NK-92 (cell line): ENCODE measurements around the gene ZSCAN29.
"Not testable (repeated sequence)": the region's sequence is repeated elsewhere in the genome, so short reads cannot be mapped to it uniquely, and the experiment has no call there.

Experiments used
- DNase-seq: peaks from one replicate; lab custom pipeline; 2025; ENCODE audit not compliant: unreplicated experiment; lab: John Stamatoyannopoulos, UW

The ZSCAN29 gene

DNA sequence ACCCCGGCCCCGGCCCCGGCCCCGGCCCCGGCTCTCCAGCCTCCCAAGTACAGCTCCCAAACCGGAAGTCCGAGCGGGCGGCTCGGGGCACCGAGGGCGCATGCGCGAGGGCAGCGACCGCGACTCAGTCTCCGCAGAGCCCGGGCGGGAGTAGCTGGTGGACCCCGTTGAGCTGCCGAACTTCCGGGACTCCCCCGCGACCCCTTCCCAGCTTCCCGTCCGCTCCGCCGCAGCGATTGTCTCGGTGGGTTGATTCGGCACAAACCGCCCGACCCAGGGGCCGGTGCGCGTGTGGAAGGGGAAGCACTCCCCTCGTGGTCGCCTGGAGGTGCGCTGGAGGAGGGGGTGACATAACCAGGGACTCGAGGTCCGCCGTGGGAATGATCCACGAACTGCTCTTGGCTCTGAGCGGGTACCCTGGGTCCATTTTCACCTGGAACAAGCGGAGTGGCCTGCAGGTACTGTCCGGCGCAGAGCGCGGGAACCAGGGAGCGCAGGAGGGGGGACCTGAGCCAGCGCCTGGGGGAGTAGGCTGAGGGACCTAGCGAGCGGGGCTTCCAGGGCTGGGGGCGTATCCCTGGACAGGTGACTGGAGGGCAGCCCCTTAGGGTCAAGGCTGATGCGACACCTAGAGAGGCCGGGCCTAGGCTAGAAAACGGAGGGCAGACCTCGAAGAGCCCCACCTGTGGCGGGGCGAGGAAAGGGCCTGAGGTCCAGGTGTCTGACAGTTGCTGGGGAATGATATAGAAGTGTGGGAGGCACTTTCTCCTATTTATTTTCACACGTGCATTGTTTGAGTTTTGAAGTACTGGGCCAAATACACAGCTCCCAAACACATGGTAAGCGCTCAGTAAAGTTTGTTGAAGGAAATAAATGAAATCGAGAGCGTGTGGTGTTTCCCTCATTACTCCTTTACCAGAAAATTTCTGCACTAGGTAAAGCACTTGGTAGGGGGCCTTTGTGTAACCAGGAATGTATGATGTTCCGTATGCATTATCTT, at the start of gene ZSCAN29, which contains the start of gene TUBGCP4:
Gene ZSCAN29 (minus strand): TSS at position 69 of the 1,000 bp plus-strand sequence. CDS start 1,130 bp downstream, outside the sequence.
Gene TUBGCP4 (plus strand): TSS at position 127 of the 1,000 bp plus-strand sequence. CDS start 254 bp downstream, at position 381.
- peak; percentile 37 for DNase-seq

DNA sequence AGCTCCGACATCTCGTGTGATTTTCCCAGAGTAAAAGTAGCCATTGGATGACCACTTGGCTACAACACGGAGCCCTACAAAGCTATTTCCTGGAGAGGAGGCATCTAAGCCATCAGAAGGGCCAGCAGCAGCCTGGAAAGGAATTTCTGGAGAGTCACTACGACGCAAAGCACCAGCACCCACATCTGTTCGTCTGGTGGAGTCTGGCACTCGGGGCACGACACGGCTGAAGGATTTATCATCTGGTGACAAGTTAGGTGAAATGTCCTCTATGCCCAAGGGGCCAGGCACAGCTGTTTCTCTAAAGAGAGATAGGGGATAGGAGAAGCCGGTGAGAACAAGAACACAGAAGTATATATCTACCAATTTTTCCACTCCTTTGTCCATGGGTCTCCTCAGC, 49.6 kb upstream of the ZSCAN29 start:
- DNase-seq = no peak

DNA sequence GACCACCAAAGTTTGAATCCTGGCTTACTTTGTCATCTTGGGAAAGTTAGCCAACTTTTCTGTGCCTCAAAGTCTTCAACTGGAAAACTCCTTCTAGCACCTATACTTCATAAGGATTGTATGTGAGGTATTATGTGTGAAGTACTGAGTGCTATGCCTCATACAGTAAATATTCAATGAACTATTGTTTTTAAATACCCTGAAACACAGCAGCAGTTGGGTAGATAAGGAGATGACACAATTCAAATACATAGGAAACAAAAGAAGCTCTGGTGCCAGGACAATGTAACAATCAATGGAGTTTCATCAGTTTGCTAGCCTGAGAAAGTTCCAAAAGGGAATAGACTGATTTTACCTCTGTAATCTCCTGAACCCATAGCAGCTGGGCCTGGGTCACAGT, 43.4 kb upstream of the ZSCAN29 start:
- DNase-seq = no peak

DNA sequence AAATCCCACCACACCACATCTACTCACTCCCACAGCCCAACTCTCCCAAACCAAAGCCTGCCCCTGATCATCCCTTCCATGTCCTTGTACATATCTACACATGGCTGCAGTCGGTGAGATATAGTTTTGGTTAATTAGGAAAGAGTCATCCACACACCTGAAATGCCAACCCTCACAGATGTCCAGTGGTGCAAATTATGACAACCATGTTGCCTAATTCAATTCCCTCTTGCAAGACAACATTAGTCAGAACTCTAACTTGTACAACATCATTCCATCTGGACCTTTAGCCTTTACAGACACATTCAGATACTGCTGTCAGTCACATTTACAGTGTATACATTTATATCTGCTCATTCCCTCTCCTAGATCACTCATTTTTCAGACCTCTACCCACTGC, 41.3 kb upstream of the ZSCAN29 start:
- no peak for DNase-seq

DNA sequence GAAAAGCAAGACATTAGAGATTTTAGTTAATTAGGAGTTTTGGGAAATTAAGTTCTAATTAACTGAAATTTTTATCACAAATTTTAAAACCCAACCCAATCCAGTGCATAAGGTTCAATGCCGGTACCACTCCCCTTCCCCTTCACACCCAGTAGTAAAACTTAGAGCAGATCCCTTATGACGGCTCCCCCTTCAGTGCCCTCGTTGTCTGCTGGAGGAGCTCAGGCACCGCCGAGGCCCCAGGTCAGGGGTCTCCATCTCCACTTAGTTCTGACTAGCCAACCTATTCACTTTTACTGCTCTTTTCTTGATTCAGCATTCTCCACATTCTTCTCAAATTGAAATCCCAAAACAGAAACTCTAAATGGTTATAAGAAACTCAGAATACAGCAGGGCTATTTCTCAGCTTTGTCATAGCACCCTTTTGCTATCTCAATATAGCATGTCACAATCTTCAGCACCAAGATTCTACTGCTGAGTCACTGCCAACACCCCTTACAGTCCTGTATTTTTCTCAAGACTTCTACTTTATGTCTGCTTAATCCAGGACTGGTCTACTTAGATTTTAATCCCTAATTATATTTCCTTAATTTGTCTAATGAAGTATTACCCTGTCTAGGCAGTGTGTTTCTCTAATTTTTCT, 39.9 kb upstream of the ZSCAN29 start:
- DNase-seq = no peak

DNA sequence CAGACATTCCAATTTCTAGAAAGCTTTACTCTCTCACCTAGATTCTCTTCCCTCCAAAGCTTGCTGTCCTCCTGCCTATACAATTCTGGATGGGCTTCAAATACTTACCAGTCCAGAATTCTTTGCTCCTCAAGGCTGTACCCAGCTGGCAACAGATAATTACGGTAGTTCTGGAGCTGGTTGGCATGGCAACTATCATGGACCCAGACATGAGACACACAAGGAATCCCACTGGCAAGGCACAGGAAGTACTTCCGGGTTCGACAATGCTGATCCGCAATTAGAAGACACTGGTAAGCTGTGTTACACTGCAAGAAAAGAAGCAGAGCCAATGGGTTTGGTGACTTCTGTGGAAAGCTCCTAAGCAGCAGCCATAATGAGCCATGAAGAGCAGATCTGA, 37.9 kb upstream of the ZSCAN29 start:
- DNase-seq = no peak

DNA sequence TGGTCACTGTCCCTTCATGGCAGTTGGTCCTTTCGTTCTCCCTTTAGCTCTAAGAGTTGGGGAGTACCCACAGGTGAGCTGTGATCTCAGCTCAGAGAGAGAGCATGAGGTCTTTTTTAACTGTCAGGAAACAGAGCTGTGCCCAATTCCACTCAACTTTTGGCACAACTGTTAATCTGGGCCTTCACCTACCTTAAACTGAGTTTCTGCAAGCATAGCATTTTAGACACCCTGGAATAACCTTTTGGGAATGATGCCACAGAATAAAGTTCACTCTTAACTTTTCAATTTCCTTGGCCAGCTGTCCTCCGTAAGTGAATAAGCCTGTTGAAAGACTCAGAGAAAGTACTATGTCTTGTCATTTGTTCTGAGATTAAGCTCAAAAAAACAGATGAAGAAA, 36.0 kb upstream of the ZSCAN29 start:
- DNase-seq = no peak

DNA sequence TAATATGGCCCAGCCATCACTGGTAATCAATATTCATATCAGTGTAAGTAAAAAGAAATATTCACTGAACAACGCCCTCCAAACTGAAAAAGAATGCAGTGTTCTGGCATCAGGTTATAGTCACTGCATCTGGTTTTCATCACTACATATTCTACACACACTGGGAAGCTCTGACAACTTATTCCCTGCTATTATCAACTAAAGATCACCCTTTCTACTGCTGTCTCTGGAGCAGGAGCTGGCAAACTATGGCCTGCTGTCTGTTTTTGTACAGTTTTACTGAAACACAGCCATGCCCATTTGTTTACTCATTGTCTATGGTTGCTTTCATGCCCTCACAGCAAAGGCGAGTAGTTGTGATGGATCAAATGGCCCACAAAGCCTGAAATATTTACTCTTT, 35.3 kb upstream of the ZSCAN29 start:
- no peak for DNase-seq

DNA sequence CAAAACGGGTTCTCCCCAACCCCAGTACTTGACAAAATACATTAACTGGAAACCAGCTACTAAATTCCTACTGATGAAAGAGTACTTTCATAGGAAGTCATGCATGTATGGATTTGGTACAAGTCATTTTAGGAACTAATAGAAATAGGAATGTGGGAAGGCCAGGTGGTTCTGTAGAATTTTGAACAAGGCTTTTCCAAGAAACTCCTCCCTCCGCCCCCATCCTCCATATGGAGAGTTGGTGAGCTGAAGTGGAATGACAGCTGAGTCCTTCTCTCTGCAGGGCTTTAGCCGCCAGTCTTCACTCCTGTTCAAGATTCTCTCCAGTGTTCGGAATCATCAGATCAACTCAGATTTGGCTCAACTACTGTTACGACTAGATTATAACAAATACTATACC, 33.3 kb upstream of the ZSCAN29 start:
- no peak for DNase-seq

DNA sequence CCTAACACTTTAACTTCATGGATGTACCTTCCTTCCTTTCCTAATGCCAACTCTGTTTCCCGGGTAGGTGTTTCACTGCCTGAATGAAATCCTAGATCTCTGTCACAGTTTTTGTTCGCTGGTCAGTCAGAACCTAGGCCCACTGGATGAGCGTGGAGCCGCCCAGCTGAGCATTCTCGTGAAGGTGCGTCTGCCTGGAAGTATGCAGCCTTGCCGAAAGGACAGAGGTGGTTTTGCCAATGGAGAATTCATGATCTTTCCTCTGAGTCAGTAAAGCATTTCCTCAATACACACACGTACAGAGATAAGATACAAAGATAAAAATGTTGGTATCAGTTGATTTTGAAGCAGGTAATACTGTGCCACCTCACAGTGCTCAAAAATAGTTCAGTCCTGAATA, 32.8 kb upstream of the ZSCAN29 start:
- no peak for DNase-seq

DNA sequence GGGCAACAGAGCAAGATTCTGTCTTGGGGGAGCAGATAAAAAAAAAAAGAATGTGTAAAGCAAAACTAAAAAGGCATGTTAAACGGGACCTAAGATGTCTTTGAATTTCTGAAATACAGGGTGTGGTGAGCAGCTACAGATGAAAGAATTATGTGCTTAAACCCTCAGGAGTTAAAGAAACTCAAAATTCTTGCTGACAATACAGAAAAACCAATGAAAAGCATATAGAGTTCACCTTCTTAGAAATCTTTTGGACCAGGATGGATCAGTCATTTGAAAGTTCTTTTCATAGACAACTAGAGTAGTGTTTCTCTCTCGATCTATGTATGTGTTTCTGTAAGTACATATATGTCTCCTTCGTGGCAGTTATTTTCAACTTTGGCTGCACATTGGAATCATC, 31.4 kb upstream of the ZSCAN29 start:
- DNase-seq = no peak

DNA sequence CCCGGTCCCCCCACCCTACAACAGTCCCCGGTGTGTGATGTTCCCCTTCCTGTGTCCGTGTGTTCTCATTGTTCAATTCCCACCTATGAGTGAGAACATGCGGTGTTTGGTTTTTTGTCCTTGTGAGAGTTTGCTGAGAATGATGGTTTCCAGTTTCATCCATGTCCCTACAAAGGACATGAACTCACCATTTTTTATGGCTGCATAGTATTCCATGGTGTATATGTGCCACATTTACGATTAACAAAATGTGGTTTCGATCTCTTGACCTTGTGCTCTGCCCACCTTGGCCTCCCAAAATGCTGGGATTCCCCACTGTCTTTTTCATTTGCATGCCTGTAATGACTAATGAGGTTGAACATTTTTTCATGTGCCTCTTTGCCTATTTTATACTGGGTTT, 22.7 kb upstream of the ZSCAN29 start:
- not testable (repeated sequence) for DNase-seq

DNA sequence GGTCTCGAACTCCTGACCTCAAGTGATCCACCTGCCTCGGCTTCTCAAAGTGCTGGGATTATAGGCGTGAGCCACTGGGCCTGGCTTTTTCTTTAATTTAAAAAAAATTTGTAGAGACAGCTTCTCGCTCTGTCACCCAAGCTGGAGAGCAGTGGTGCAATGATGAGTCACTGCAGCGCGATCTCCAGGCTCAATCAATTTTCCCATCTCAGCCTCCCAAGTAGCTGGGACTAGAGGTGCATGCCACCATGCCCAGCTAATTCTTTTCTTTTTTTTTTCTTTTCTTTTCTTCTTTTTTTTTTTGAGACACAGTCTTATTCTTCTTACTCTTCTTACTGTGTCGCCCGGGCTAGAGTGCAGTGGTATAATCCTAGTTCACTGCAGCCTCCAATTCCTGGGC, 19.9 kb upstream of the ZSCAN29 start:
- DNase-seq = no peak

DNA sequence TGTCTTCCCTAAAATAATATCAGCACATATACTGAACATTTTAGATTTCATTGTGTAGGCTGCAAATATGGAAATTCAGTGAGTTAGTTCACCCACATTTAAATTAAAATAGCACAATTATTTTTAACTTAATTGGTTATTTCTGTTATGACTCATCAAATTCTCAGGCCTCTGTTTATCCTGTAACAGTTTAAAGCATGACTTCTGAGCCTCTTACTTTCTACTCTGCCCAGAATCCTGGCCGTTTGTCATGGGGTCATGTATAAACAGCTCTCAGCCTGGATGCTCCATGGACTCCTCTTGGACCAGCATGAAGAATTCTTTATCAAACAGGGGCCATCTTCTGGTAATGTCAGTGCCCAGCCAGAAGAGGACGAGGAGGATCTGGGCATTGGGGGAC, 12.2 kb upstream of the ZSCAN29 start:
- DNase-seq = no peak

DNA sequence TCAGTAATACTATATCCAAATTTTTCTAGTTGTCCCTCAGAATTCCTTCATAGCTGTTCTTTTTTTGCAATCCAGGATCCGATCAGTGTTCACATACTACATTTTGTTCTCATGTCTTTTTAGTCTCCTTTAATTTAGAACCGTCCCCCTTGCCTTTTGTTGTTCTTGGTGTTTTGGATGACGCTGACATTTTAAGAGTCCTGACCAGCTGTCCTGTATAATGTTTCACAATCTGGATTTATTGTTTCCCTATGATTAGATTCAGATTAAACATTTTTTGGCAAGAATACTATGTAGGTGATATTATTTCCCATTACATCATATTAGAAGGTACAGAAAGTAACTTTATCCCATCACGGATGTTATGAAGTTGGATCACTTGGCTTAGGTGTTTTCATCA, 11.5 kb upstream of the ZSCAN29 start:
- no peak for DNase-seq

DNA sequence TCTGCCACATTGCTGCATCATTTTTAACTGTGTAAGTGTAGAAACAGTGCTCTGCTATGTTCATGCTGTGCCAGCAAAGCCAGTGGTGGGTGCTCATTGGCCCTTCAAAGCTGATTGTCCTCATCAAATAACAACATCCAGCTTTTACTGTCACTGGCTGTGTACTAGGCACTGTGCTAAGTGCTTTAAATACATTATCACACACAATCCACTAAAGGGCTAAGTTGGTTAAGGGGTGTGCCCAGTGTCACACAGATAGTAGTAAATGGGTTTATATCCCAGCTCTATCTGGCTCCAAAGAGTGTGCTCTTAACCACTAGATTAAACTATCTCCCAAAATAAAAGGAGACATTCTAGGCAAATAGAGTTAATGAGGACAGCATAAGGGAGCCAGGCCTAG, 7.8 kb upstream of the ZSCAN29 start:
- DNase-seq = no peak

DNA sequence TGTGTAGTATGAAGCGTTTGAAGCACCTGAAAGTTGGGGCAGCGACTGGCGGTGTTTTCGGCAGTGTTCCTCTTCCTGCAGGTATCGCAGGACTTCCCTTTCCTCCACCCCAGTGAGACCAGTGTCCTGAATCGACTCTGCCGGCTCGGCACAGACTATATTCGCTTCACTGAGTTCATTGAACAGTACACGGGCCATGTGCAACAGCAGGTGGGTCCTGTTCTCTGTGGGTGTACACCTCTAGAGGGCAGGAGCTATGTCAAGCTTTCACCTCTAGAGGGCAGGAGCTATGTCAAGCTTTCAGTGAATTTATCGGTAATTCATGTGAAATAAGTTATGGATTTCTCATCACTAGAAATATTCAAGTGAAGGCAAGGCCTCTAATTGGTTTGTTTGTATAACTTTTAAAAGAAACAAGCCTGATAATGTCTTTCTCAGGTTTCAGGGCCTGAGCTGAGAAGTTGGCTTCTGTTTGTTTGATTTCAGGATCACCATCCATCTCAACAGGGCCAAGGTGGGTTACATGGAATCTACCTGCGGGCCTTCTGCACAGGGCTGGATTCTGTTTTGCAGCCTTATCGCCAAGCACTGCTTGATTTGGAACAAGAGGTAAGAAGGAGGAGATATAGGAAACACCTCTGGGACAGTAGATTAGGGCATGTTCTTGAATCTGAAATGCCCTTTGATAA, 5.3 kb upstream of the ZSCAN29 start:
- DNase-seq = no peak

DNA sequence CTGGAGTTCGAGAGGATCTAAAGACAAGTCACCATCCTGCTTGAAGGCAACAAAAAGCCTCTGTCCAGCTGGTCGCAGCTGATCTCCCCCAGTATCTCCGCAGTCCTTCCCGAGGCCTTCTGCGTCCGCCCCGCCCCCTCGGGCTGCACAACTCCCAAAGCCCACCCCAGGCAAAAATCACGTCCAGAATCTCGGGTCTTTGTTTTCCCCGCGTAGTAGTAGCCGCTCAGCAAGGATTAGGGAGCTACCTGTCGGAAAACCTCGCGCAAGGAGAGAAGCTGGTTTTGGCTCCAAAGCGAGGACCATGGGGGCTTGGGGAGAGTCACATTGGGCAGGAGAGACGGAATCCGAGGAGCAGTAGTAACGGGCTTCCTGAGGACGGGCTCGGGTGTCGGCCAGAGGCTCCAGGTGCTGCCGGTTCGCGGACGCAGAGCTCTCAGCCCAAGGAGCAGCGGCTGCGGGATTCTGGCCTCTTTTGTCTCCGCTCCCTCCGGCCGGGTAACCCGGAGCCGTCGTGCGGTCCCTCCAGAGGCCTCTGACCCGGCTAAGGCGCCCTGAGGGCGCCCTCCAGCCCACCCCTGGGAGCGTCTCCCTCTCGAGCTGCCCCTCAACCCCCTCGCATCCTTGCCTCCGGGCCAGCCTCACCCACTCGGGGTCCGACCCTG, 401 bp downstream of the ZSCAN29 start:
- DNase-seq = no peak

DNA sequence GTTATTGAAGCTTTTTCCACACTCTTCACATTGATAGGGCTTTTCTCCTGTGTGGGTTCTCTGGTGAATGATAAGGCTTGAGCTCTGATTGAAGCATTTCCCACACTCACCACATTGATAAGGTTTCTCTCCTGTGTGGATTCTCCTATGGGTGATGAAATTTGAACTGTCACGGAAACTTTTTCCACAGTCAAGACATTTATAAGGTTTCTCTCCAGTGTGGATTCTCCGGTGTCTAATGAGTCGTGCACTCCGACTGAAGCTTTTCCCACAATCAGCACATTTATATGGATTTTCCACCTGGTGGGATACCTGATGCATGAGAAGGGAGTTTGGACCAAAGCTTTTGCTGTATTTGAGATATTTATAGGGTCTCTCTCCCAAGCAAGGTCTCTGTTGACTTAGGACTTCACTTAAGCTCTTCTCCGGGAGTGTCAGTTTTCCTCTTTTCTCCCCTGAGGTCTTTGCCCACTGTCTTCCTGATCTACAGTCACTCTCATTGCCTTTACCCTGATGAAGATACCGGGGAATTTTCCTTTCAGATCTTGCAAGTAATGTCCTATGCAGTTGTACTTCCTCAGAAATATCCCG, 9.4 kb downstream of the ZSCAN29 start:
- no peak for DNase-seq

DNA sequence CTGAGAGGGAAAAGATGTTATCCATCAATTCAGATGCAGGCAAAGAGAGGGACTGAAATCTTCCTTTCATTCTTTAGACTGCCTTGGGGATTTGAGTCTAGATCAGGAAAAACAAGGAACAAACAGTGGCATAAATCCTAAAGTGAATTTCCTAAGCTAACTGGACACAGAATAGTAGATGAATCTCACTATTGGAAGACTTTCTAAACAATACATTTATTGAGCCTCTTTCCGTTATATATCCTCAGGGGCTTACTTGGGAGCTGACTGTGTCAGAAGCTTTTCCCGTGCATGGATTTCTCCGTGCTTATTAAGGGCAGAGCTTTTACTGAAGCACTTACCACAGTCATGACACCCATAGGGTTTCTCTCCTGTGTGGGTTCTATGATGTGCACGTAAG, 10.0 kb downstream of the ZSCAN29 start:
- no peak for DNase-seq
